GM23248 (cell line): ENCODE data around the gene FN3KRP. TPM values are rescaled to one million over a fixed set of nuclear protein-coding genes. Genes with fewer than 3 reads are reported as not detected.

Experiments used
- DNase-seq: peaks from one replicate; pipeline ENCODE4 v3.0.0-alpha.2; 2015
- H2AFZ ChIP-seq: fragments of 200-600 bp; sonication (generic); 2 replicates; pipeline ENCODE4 v1.6.1; 2016; ENCODE audit warnings: antibody characterized with exemption
- H3F3A ChIP-seq: fragments of 200-600 bp; sonication (generic); 2 replicates; pipeline ENCODE4 v1.6.1; 2016; ENCODE audit warnings: mild to moderate bottlenecking, antibody characterized with exemption, mixed run types; ENCODE audit not compliant: insufficient read depth
- H3K27ac ChIP-seq: fragments of 200-600 bp; sonication (generic); 2 replicates; pipeline ENCODE4 v1.5.1; 2016; ENCODE audit warnings: mild to moderate bottlenecking
- H3K27me3 ChIP-seq: fragments of 200-600 bp; sonication (generic); replicated peaks from 2 replicates; pipeline ENCODE4 v1.6.1; 2016; ENCODE audit warnings: mild to moderate bottlenecking; ENCODE audit not compliant: insufficient read depth
- H3K36me3 ChIP-seq: fragments of 200-600 bp; sonication (generic); 2 replicates; pipeline ENCODE4 v1.6.1; 2016; ENCODE audit warnings: low read depth, mild to moderate bottlenecking
- H3K4me1 ChIP-seq: fragments of 200-600 bp; sonication (generic); 2 replicates; pipeline ENCODE4 v1.6.1; 2016; ENCODE audit warnings: mild to moderate bottlenecking; ENCODE audit not compliant: insufficient read depth
- H3K4me2 ChIP-seq: fragments of 200-600 bp; sonication (generic); one replicate; pipeline ENCODE4 v1.6.1; 2016; ENCODE audit warnings: mild to moderate bottlenecking; ENCODE audit not compliant: unreplicated experiment
- H3K4me3 ChIP-seq: fragments of 200-600 bp; sonication (generic); 2 replicates; pipeline ENCODE4 v1.5.1; 2016; ENCODE audit warnings: mild to moderate bottlenecking
- H3K79me2 ChIP-seq: fragments of 200-600 bp; sonication (generic); 2 replicates; pipeline ENCODE4 v1.6.1; 2016; ENCODE audit warnings: mild to moderate bottlenecking; ENCODE audit not compliant: insufficient read depth
- H3K9ac ChIP-seq: fragments of 200-600 bp; sonication (generic); 2 replicates; pipeline ENCODE4 v1.6.1; 2016; ENCODE audit warnings: mild to moderate bottlenecking
- H3K9me2 ChIP-seq: fragments of 200-600 bp; sonication (generic); 2 replicates; pipeline ENCODE4 v1.6.1; 2016; ENCODE audit warnings: mixed run types, mild to moderate bottlenecking, moderate library complexity; ENCODE audit not compliant: insufficient read depth
- H3K9me3 ChIP-seq: fragments of 200-600 bp; sonication (generic); one replicate; pipeline ENCODE4 v1.6.1; 2017; ENCODE audit warnings: low read depth
- H4K20me1 ChIP-seq: fragments of 200-600 bp; sonication (generic); 2 replicates; pipeline ENCODE4 v1.6.0; 2016; ENCODE audit not compliant: insufficient read depth
- EZH2 ChIP-seq: fragments of 200-600 bp; sonication (generic); IDR thresholded peaks from 2 replicates; pipeline ENCODE4 v1.6.1; 2018; ENCODE audit warnings: antibody characterized with exemption, mild to moderate bottlenecking; ENCODE audit not compliant: insufficient read depth, poor library complexity, severe bottlenecking
- EZH2phosphoT487 ChIP-seq: fragments of 200-600 bp; sonication (generic); IDR thresholded peaks from 2 replicates; pipeline ENCODE4 v1.6.1; 2018; ENCODE audit warnings: antibody characterized with exemption, moderate library complexity, mild to moderate bottlenecking, low read depth; ENCODE audit not compliant: insufficient read depth
- WGBS, 2 experiments: methylation state at CpG; one replicate each; pipeline ENCODE4 v1.1.6; 2015 to 2017; ENCODE audit warnings: low lambda C conversion rate in 2 of 2, low coverage in 1 of 2; ENCODE audit errors: missing lambda C conversion rate in 2 of 2; 5-methylcytosine and 5-hydroxymethylcytosine counted together
- in situ Hi-C: fragments of 300-500 bp; cut with MboI; formaldehyde crosslinking; loops from 2 replicates; pipeline ENCODE4 v1.15.0; 2020
- polyA plus RNA-seq: library from polyadenylated mRNA; unstranded; fragments of >200 nt; fragmentation: Nextera tagmentation; extraction: Ambion mirVana; gene quantifications from 2 replicates; pipeline ENCODE4 v1.2.1, GENCODE V29; 2016
- total RNA-seq: library from RNA; depleted of rRNA; stranded (reverse); fragments of >200 nt; shearing (Covaris generic); gene quantifications from 2 replicates; pipeline ENCODE4 v1.2.3, GENCODE V29; 2014

Gene FN3KRP
- total and polyA plus RNA-seq, 2 experiments from 2014 or later = 33.8 to 45.2 TPM

DNA sequence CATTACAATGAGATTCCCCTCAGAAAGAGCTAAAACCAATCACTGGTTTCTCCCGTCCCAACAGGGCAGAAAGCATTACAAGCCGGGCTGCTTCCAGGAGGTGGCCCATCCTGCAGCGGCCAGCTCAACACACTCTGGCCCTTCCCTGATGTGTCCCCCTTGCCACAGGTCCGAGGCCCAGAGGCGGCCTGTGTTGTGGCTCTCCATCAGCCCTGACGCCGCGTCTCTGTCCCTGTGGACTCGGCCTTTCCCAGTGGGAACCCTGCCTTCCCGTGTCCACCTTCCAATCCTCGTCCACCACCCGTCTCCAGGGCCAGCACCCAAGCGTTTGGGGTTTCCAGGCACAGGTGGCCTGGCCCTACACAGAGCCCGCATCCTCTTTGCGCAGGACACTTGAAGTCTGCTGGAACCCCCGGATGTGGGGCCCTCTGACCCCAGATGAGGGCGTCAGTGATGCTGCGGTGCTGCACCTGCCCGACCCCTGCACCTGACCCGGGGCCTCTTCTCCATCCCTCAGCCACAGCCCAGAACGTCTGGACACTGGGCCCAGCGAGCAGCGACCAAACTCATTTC lies 39.1 kb upstream of the FN3KRP start:
- H4K20me1 ChIP-seq = no peaks in the 10 kb centered on the region
- H3K4me2 ChIP-seq = no peak overlapping the region
- H3K79me2 ChIP-seq = no peaks in the 10 kb centered on the region
- no peaks in the 10 kb centered on the region for H3K9me3 ChIP-seq
- no peak for DNase-seq
- in situ Hi-C loops = no loop called here
- H3K27ac ChIP-seq = no peak overlapping the region
- no peak overlapping the region for H3K4me3 ChIP-seq
- no peaks in the 10 kb centered on the region for H3K36me3 ChIP-seq
- no peaks in the 10 kb centered on the region for H3K4me1 ChIP-seq
- no peaks in the 10 kb centered on the region for H3K27me3 ChIP-seq
- H3K9me2 ChIP-seq = no peaks in the 10 kb centered on the region
- no peak overlapping the region for H3K9ac ChIP-seq
- H2AFZ ChIP-seq = no peak overlapping the region
- H3F3A ChIP-seq = no peaks in the 10 kb centered on the region
- TF ChIP-seq EZH2phosphoT487 = no peak
- no peak for TF ChIP-seq EZH2
- WGBS, 2 experiments = 81 to 82% methylated on average over 23 of the region's 23 CpGs

DNA sequence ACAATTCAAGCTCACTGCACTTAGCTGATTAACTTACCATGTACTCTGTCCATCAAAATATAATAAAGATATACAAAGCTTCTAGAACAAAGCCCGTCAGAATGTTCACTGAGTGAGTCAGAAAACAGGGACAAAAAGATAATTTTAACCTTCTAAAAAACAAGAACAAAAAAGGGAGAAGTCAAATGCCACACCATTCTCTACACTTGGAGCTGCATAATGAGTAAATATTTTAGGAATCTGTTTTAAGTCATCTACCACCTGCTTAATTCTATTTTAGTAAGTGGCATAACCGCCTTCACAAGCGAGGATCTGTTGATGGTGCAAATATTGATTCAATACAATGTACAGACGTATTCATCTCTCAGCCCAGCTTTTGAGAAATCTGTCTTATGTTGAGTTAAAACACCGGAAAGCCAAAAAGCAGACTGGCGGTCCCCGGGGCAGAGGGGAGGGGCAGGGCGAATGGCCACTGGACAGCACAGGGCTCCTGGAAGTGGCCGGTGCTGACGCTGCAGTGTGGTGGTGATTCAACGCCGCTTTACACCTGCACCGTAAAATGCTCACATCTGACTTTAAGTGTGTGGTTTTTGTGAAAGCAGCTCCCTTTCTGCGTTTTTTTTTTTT lies 38.1 kb upstream of the FN3KRP start:
- Histone ChIP-seq H2AFZ (no peak overlapping the region), H3K4me3 (no peak overlapping the region), H3K27ac (no peak overlapping the region), H3K27me3 (no peaks in the 10 kb centered on the region), H3K9me2 (no peaks in the 10 kb centered on the region), H4K20me1 (no peaks in the 10 kb centered on the region), H3K4me1 (no peaks in the 10 kb centered on the region), H3K4me2 (no peak overlapping the region), H3K9me3 (no peaks in the 10 kb centered on the region), H3K36me3 (no peaks in the 10 kb centered on the region), H3F3A (no peaks in the 10 kb centered on the region), H3K9ac (no peak overlapping the region), H3K79me2 (no peaks in the 10 kb centered on the region)
- in situ Hi-C loops = no loop called here
- DNase-seq = no peak
- no peak for TF ChIP-seq EZH2
- TF ChIP-seq EZH2phosphoT487 = no peak
- WGBS, 2 experiments = 82 to 85% methylated on average over 14 of the region's 14 CpGs

GRCh38 chr17:82679586-82680465 lies 36.7 kb upstream of the FN3KRP start:
- H3K9me3 ChIP-seq = no peaks in the 10 kb centered on the region
- no peaks in the 10 kb centered on the region for H4K20me1 ChIP-seq
- H3K4me3 ChIP-seq = no peak overlapping the region
- H3K79me2 ChIP-seq = no peaks in the 10 kb centered on the region
- 83 to 89% methylated on average over 26 to 28 of the region's 28 CpGs for WGBS, 2 experiments
- in situ Hi-C loops = no loop called here
- no peak overlapping the region for H3K4me2 ChIP-seq
- H3K27ac ChIP-seq = no peak overlapping the region
- H3K9ac ChIP-seq = no peak overlapping the region
- no peaks in the 10 kb centered on the region for H3K27me3 ChIP-seq
- no peak for DNase-seq
- no peak overlapping the region for H2AFZ ChIP-seq
- no peaks in the 10 kb centered on the region for H3K9me2 ChIP-seq
- H3K4me1 ChIP-seq = no peaks in the 10 kb centered on the region
- no peaks in the 10 kb centered on the region for H3F3A ChIP-seq
- TF ChIP-seq EZH2 (no peak), EZH2phosphoT487 (no peak)
- no peaks in the 10 kb centered on the region for H3K36me3 ChIP-seq

- Histone ChIP-seq H4K20me1 (no peaks in the 10 kb centered on the region), H3K4me2 (no peak overlapping the region), H3K27me3 (no peaks in the 10 kb centered on the region), H3K36me3 (no peaks in the 10 kb centered on the region), H2AFZ (no peak overlapping the region), H3K9ac (no peak overlapping the region), H3K4me3 (no peak overlapping the region), H3F3A (no peaks in the 10 kb centered on the region), H3K9me3 (no peaks in the 10 kb centered on the region), H3K9me2 (no peaks in the 10 kb centered on the region), H3K27ac (no peak overlapping the region), H3K79me2 (no peaks in the 10 kb centered on the region), H3K4me1 (no peaks in the 10 kb centered on the region)
- TF ChIP-seq EZH2 = no peak
- no peak for TF ChIP-seq EZH2phosphoT487
- WGBS, 2 experiments = 72 to 73% methylated on average over 3 of the region's 3 CpGs
- no peak for DNase-seq
- in situ Hi-C loops = no loop called here
These were observed 35.0 kb upstream of the FN3KRP start for GRCh38 chr17:82681547-82681946.
